GM21423 (cell line): Measurements from ENCODE around the gene MAPRE3.
A peak's percentile ranks its signal among the peaks of the same experiment; 100 is the strongest.
"Not testable (repeated sequence)": the region's sequence is repeated elsewhere in the genome, so short reads cannot be mapped to it uniquely, and the experiment has no call there.

Source experiments
- ATAC-seq: cut with Tn5 transposase; IDR thresholded peaks from one replicate; pipeline ENCODE4 v1.9.1; 2021; ENCODE audit warnings: mild to moderate bottlenecking, moderate library complexity; ENCODE audit not compliant: unreplicated experiment

MAPRE3 gene

GRCh38 chr2:26970244-26970927 is at the start of gene MAPRE3:
Gene MAPRE3, plus strand, starts transcription at chr2:26970637. Its CDS starts 51,582 bp downstream, at chr2:27022219.
- peak; percentile 72 for ATAC-seq

DNA sequence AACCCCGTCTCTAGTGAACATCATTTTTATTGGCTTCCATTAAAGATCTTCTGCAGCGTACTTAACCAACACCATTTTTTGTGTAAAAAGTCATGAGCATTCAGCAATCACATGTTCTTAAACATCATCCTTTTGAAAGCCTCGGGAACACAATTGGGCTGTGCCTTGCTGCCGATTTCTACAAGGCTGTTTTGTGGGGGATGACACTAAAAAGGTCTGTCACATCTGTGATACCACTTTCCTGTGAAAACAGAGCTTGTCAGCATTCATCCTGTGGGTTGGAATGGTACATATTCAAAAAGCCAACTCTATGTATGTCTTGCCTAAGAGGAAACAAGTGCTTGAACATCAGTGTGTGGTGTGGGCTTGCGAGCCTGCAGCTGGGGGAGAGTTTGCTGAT is 49.1 kb upstream of the MAPRE3 start:
- ATAC-seq = no peak

- ATAC-seq = peak; percentile 39
Measured at GRCh38 chr2:26922405-26923188, 47.8 kb upstream of the MAPRE3 start.

DNA sequence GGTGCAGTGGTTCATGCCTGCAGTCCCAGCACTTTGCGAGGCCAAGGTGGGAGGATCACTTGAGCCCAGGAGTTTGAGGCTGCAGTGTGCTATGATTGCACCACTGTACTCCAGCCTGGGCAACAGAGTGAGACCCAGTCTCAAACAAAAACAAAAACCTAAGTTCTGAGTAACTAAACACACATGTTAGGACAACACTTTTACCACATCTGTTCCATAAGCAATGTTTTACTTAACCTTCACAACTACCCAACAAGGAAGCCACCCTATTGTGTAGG is 47.3 kb upstream of the MAPRE3 start:
- not testable (repeated sequence) for ATAC-seq

DNA sequence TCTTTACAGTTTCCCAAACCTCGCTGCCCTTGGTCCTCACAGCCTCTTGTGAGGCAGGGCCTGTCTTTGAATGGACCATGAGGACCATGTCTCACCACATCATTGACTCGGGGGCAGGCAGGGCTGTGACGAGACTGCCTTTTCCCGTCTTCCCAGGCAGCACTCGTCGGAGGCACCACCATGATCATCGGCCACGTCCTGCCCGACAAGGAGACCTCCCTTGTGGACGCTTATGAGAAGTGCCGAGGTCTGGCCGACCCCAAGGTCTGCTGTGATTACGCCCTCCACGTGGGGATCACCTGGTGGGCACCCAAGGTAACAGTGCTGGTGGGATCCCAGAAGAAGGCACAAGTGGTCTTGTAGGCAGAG is 45.7 kb upstream of the MAPRE3 start:
- no peak for ATAC-seq

GRCh38 chr2:26925100-26925791 is 45.2 kb upstream of the MAPRE3 start:
- no peak for ATAC-seq

GRCh38 chr2:26927221-26927620 is 43.2 kb upstream of the MAPRE3 start:
- ATAC-seq = no peak

GRCh38 chr2:26932974-26933373 is 37.5 kb upstream of the MAPRE3 start:
- ATAC-seq = no peak

DNA sequence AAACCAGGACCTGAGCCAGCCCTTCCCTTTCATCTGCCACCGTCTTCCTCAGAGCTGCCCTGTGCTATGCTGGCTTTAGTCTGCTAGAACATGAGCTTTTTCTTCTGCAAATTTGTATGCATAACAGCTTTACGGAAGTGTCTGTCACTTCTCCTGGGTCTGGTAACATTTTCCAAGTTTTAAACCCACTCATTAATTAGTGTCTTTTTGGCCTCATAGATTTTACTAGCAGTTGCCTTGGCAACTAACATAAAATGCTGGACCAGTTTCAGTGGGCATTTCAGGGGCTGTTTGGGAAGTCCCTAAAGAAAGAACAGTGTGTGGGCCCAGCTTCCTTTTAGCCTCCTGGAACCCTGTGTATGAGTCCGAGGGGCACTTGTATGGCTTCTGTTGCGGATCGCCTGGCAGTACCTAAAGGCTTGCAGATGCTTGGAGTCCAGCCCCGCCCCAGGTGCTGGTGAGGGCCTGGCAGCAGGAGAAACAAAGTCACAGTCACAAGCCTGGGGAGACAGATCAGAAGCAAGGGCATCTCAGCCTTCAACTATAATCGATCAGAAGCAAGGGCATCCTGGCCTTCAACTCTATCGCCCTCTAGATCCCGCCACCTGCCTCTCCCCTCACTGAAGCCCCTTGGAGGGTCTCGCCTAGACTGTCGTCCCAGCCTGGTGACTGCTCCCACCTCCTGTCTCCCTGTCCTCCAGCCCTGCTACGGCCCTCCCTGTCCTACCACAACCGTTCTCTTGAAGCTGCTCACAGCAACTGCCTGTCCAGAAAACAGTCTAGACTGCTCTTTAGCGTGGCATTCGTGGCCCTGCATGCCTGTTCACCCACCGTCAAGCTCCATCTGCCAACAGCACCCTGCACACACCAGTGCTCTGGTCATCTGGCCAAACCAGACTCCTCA is 36.8 kb upstream of the MAPRE3 start:
- no peak for ATAC-seq

- no peak for ATAC-seq
Measured at GRCh38 chr2:26934335-26934724, 36.1 kb upstream of the MAPRE3 start.

DNA sequence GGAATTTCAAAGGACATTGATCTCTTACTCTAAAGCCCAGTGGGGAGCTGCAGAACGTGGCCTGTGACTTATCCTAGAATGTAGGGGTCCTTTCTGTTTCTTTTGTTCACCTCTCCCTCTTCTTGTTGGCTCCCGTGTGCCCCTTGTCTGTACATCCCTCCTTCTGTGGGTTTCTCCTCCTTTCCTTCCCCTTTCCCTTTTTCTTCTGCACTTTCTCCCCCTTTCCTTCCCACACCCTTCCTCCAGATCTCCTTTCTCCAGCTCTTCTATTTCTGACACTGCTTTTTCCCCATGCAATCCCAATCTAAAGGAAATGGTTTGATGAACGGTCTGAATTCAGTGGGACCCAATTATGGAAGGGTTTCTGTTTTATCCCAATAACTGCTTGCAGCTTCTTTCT is 35.5 kb upstream of the MAPRE3 start:
- ATAC-seq = no peak

DNA sequence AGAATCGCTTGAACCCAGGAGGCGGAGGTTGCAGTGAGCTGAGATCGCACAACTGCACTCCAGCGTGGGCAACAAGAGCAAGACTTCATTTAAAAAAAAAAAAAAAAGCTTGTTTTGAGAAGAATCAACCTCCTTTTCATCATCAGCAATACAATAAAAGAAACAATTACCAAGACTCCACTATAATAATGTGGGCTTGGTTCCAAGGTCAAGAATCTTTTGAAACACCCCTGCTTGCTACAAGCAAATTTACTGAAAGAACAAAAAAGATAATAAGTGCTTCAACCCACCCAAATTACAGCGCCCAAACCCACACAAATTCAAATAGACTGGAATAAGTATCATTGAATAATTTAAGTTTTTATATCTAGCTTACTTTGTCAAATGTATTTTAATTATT is 33.6 kb upstream of the MAPRE3 start:
- no peak for ATAC-seq

- no peak for ATAC-seq
Measured at GRCh38 chr2:26938399-26939118, 31.9 kb upstream of the MAPRE3 start.

DNA sequence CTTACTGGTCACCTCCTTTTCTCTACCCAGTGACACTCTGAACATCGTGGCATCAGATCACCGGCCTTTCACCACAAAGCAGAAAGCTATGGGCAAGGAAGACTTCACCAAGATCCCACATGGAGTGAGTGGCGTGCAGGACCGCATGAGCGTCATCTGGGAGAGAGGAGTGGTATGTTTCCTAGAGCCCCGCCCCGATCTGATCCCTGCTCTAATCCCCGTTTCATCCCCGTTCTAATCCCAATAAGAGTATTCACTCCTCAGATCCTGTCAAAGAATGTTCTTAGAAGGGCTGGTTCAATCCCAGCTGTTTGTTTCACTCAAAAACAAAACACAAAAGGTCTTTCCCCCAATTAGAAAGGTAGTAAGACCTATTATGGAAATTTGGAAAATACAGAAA is 30.4 kb upstream of the MAPRE3 start:
- ATAC-seq = no peak

GRCh38 chr2:26941486-26941885 is 29.0 kb upstream of the MAPRE3 start:
- no peak for ATAC-seq

GRCh38 chr2:26942543-26943295 is 27.7 kb upstream of the MAPRE3 start:
- no peak for ATAC-seq

DNA sequence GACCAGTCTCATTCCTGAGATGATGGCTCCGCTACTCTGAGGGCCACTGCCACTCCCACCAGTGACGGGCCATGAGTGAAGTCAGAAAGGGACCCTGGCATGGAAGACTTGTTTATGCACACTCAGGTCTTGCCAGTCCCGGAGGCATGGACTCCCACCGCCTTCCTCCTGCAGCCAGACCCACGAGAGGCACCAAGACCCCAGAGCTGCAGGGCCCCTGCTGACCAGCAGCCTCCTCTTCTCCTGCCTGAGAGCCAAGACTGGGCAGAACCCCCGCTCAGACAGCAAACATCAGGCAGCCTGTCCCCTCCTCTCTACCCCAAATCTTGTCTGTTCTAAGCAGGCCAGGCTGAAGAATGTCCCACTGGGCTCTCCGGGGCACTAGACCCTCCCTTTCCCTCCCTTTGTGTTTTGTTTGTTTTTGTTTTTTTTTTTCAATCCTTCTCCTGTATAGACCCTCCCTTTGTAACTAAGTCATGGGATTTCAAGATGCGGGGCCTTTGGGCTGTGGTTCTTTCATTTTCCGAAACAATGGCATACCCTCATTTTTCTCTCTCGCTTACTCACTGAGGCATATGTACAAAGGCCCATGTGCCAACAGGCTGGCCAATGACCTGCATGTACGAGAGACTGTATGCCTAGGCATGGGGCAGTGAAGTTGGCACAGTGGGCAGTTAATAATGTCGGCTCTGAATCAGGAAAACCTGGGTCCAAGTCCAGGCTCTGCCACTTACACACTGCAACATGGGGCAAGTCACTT is 24.3 kb upstream of the MAPRE3 start:
- no peak for ATAC-seq

- ATAC-seq = no peak
Measured at GRCh38 chr2:26946841-26947784, 23.3 kb upstream of the MAPRE3 start.
